GM12878 (cell line): Measurements from ENCODE around the gene ACRBP. TPM values are rescaled to one million over a fixed set of nuclear protein-coding genes. Genes with fewer than 3 reads are reported as not detected.

Source experiments
- ASH2L ChIP-seq: fragments of 300-600, 200-600 bp; sonication (generic); IDR thresholded peaks from 2 replicates; pipeline ENCODE4 v1.6.1; 2017; ENCODE audit warnings: low read depth, mild to moderate bottlenecking, borderline replicate concordance
- BHLHE40 ChIP-seq, 2 experiments: fragments of 450-650 bp in 1 of 2; IDR thresholded peaks; 2 replicates each; pipeline ENCODE4 v1.6.1; 2011 to 2017; ENCODE audit warnings: low read depth in 2 of 2, borderline replicate concordance in 1 of 2, improper control_type of control experiment in 1 of 2, low read length in 1 of 2, mild to moderate bottlenecking in 1 of 2
- BRCA1 ChIP-seq: IDR thresholded peaks from 2 replicates; pipeline ENCODE4 v1.6.1; 2011; ENCODE audit warnings: low read depth, low read length, improper control_type of control experiment
- CBFB ChIP-seq: IDR thresholded peaks from 2 replicates; pipeline ENCODE4 v1.6.1; 2016; ENCODE audit warnings: antibody characterized with exemption, low read depth
- CEBPB ChIP-seq, 2 experiments: fragments of 150-350 bp in 1 of 2; IDR thresholded peaks; 2 replicates each; pipeline ENCODE4 v1.6.1; 2012 to 2014; ENCODE audit warnings: low read depth in 2 of 2, low read length in 2 of 2, borderline replicate concordance in 1 of 2, inconsistent platforms in 1 of 2
- CHD2 ChIP-seq: IDR thresholded peaks from 2 replicates; pipeline ENCODE4 v1.6.1; 2011; ENCODE audit warnings: low read depth, low read length, improper control_type of control experiment, borderline replicate concordance
- CREM ChIP-seq: IDR thresholded peaks from 2 replicates; pipeline ENCODE4 v1.6.1; 2014; ENCODE audit warnings: antibody characterized with exemption, low read depth
- EGR1 ChIP-seq, 2 experiments: IDR thresholded peaks; 1 replicate in 1 of 2; 2 replicates in 1 of 2; pipeline ENCODE4 v1.6.1; 2011 to 2012; ENCODE audit warnings: low read depth in 2 of 2, low read length in 2 of 2, borderline replicate concordance in 1 of 2, mild to moderate bottlenecking in 1 of 2, moderate library complexity in 1 of 2
- FOXM1 ChIP-seq: IDR thresholded peaks from 2 replicates; pipeline ENCODE4 v1.6.1; 2012; ENCODE audit warnings: low read depth, mild to moderate bottlenecking, inconsistent platforms, low read length, moderate library complexity
- GABPA ChIP-seq: IDR thresholded peaks from 2 replicates; pipeline ENCODE4 v1.6.1; 2014; ENCODE audit warnings: antibody characterized with exemption, low read depth, mild to moderate bottlenecking, inconsistent platforms
- HCFC1 ChIP-seq: fragments of 150-350 bp; IDR thresholded peaks from 2 replicates; pipeline ENCODE4 v1.6.1; 2014; ENCODE audit warnings: low read length
- IKZF2 ChIP-seq, 2 experiments: fragments of 450-650 bp; IDR thresholded peaks; 2 replicates each; pipeline ENCODE4 v1.6.1; 2017; ENCODE audit warnings: mild to moderate bottlenecking in 2 of 2, moderate library complexity in 2 of 2
- JUND ChIP-seq: IDR thresholded peaks from 2 replicates; pipeline ENCODE4 v1.6.1; 2012; ENCODE audit warnings: low read depth, mild to moderate bottlenecking, low read length, improper control_type of control experiment, moderate library complexity
- KAT2A ChIP-seq: conservative IDR thresholded peaks from 2 replicates; pipeline ENCODE4 v1.6.1; 2011; ENCODE audit warnings: low read depth, low read length; ENCODE audit not compliant: control insufficient read depth
- LARP7 ChIP-seq: fragments of 450-650 bp; IDR thresholded peaks from 2 replicates; pipeline ENCODE4 v1.6.1; 2017; ENCODE audit warnings: mild to moderate bottlenecking
- MYC ChIP-seq: IDR thresholded peaks from 2 replicates; pipeline ENCODE4 v1.6.1; 2011; ENCODE audit warnings: mild to moderate bottlenecking, low read length, moderate library complexity, inconsistent platforms; ENCODE audit not compliant: insufficient read depth, insufficient replicate concordance, insufficient read length, severe bottlenecking
- NBN ChIP-seq: fragments of 450-650 bp; IDR thresholded peaks from 2 replicates; pipeline ENCODE4 v1.6.1; 2016
- NR2C1 ChIP-seq: fragments of 450-650 bp; IDR thresholded peaks from 2 replicates; pipeline ENCODE4 v1.6.1; 2017; ENCODE audit warnings: antibody characterized with exemption, mild to moderate bottlenecking, moderate library complexity
- POLR2A ChIP-seq: IDR thresholded peaks from 2 replicates; pipeline ENCODE4 v1.6.1; 2011; ENCODE audit warnings: low read depth, mild to moderate bottlenecking, low read length
- RBBP5 ChIP-seq: fragments of 200-600 bp; sonication (generic); conservative IDR thresholded peaks from 2 replicates; pipeline ENCODE4 v1.6.1; 2016
- SKIL ChIP-seq: fragments of 450-650 bp; IDR thresholded peaks from 2 replicates; pipeline ENCODE4 v1.6.1; 2017; ENCODE audit warnings: mild to moderate bottlenecking, low read depth, inconsistent platforms; ENCODE audit not compliant: poor library complexity, severe bottlenecking
- TAF1 ChIP-seq: IDR thresholded peaks from 2 replicates; pipeline ENCODE4 v1.6.1; 2011; ENCODE audit warnings: mild to moderate bottlenecking, low read depth, low read length, borderline replicate concordance
- ZBTB4 ChIP-seq: fragments of 450-650 bp; formaldehyde crosslinking; IDR thresholded peaks from 2 replicates; pipeline ENCODE4 v1.4.0; 2022; ENCODE audit warnings: mild to moderate bottlenecking, moderate library complexity
- polyA plus RNA-seq, 11 experiments: library from polyadenylated mRNA; depleted of rRNA in 4 of 11; unstranded in 6 of 11; stranded (reverse) in 5 of 11; fragments of >200 nt; fragmentation: Nextera tagmentation in 4 of 11; fragmentation: Illumina TruSeq in 1 of 11; extraction: Ambion mirVana in 4 of 11; extraction: Trizol in 1 of 11; gene quantifications; 1 replicate in 1 of 11; 2 replicates in 10 of 11; pipeline versions ENCODE4 v1.2.1 to v1.2.3, GENCODE V29; 2011 to 2016; ENCODE audit warnings: inconsistent platforms in 2 of 11, missing spikeins in 2 of 11, low read depth in 1 of 11
- total RNA-seq, 4 experiments: library from RNA; depleted of rRNA in 3 of 4; stranded (reverse); fragments of >200 nt in 3 of 4; fragmentation: Illumina TruSeq in 1 of 4; extraction: Trizol in 1 of 4; gene quantifications; 2 replicates each; pipeline versions ENCODE4 v1.2.1 to v1.2.3, GENCODE V29; 2013 to 2021
- TF ChIP-seq, protein P1 (sequence below), 3 experiments: IDR thresholded peaks in 2 of 3; conservative IDR thresholded peaks in 1 of 3; 2 replicates each; pipeline ENCODE4 v1.5.1; 2011; ENCODE audit warnings: low read depth in 3 of 3, low read length in 3 of 3, mild to moderate bottlenecking in 3 of 3, control low read depth in 2 of 3, moderate library complexity in 2 of 3, inconsistent platforms in 1 of 3, mixed read lengths in 1 of 3; ENCODE audit not compliant: control insufficient read depth in 2 of 3, insufficient read depth in 1 of 3; ENCODE audit errors: extremely low read depth in 1 of 3

ACRBP gene
- total and polyA plus RNA-seq, 10 of the 15 experiments (the other 5 are each of a cell fraction or from before 2014, with no cell fraction given): 0.54 to 1.4 (median 0.87) TPM

DNA sequence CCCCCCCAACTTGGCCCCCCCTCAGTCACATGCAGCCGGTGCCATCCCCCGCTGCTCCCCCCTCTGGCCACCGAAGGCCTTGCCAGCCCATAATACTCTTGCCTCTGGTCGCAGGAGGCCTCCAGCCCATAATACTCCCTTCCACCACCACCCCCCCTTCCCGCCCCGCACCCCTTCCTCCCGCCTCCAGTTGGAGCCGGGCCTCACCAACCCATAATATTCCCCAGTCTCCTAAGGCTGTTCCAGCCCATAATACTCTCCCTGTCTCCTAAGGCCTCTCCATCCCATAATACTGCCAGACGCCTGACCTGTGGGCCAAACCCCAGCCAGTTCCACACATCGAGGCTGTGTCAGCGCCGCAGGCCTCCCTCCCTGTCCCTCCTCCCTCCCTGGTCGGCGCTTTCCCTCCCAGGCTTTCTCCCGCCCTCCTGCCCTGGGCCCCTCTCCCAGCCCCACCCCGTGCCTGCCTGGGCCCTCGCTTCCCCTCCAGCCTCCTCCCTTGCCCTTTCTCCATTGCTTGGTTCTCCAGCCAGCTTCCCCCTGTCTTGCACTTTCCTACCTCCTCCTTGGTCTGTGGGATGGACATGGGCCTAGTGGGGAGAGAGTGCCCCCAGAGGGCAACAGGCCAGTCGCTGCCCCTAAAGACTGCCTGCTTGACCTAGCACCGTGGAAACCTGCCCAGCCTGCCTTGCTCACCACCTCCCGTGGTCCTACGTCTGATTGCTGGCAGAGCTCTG is 33.3 kb downstream of the ACRBP start (continued):
- TF ChIP-seq IKZF2 (IDR thresholded peaks at IDR 0.05) (peak; percentile 48 to 54; a peak in 3 of 4 replicates), BHLHE40 (IDR thresholded peaks at IDR 0.05; ENCODE audit: borderline replicate concordance in 1 of 2, low read depth in 2 of 2, low read length in 1 of 2) (peak; percentile 15 to 34; a peak in 1 of 4 replicates), HCFC1 (no peak), JUND (no peak), CEBPB (IDR thresholded peaks at IDR 0.05; ENCODE audit: borderline replicate concordance in 1 of 2, low read depth in 2 of 2, low read length in 2 of 2) (no peak), CBFB (no peak), ASH2L (no peak), RBBP5 (no peak), NBN (0 out of 2 replicates have a peak, but pooled peaks have one; percentile 10), CREM (no peak), POLR2A (peak; percentile 44; the same call in 1 of the 2 replicates), LARP7 (no peak), CHD2 (0 out of 2 replicates have a peak, but pooled peaks have one; percentile 13), BRCA1 (no peak), GABPA (no peak), ZBTB4 (no peak), KAT2A (no peak), EGR1 (IDR thresholded peaks at IDR 0.05; ENCODE audit: borderline replicate concordance in 1 of 2, low read depth in 2 of 2, low read length in 2 of 2) (no peak), NR2C1 (no peak), SKIL (no peak), MYC (no peak), FOXM1 (no peak), TAF1 (no peak)
- TF ChIP-seq, protein P1, sequence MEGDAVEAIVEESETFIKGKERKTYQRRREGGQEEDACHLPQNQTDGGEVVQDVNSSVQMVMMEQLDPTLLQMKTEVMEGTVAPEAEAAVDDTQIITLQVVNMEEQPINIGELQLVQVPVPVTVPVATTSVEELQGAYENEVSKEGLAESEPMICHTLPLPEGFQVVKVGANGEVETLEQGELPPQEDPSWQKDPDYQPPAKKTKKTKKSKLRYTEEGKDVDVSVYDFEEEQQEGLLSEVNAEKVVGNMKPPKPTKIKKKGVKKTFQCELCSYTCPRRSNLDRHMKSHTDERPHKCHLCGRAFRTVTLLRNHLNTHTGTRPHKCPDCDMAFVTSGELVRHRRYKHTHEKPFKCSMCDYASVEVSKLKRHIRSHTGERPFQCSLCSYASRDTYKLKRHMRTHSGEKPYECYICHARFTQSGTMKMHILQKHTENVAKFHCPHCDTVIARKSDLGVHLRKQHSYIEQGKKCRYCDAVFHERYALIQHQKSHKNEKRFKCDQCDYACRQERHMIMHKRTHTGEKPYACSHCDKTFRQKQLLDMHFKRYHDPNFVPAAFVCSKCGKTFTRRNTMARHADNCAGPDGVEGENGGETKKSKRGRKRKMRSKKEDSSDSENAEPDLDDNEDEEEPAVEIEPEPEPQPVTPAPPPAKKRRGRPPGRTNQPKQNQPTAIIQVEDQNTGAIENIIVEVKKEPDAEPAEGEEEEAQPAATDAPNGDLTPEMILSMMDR (IDR thresholded peaks at IDR 0.05 in 2 of 3, conservative IDR thresholded peaks at IDR 0.05 in 1 of 3; ENCODE audit: control insufficient read depth in 2 of 3, extremely low read depth in 1 of 3, insufficient read depth in 1 of 3, low read depth in 3 of 3, low read length in 3 of 3): peak; percentile 12 to 20 (median 17); a peak in 3 of 6 replicates
